Right lung (tissue), 5 donors: ENCODE measurements around the gene TLE5. TPM values are rescaled to one million over a fixed set of nuclear protein-coding genes. Genes with fewer than 3 reads are reported as not detected.
"Not testable (repeated sequence)": the region's sequence is repeated elsewhere in the genome, so short reads cannot be mapped to it uniquely, and the experiment has no call there.

Experiments
- DNase-seq, 2 donors: peaks; one replicate each; pipeline ENCODE4 v3.0.0-alpha.2; 2013
- polyA plus RNA-seq, 5 donors: library from polyadenylated mRNA; unstranded; fragments of 120-200 nt; gene quantifications; one replicate each; pipeline versions ENCODE4 v1.2.1 to v1.2.3, GENCODE V29; 2013; ENCODE audit warnings: inconsistent platforms in 1 of 5, low replicate concordance in 1 of 5; ENCODE audit not compliant: insufficient read length in 5 of 5, insufficient read depth in 1 of 5

Gene TLE5
- polyA plus RNA-seq, 5 donors = 691 to 1,051 (median 791) TPM

DNA sequence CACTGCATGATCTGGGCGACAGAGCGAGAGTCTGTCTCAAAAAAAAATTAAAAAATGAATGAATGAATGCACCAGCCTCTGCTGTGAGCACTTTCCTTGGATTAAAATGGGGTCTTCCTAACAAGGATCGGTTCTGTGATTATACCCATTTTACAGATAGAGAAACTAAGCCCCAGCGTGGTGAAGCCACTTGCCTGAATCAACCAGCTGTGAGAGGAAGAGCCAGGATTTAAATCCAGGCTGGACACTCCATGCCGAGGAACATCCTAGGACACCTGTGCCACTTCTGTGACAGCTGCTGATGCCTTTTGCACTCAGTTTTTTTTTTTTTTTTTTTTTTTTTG is 14.1 kb downstream of the TLE5 start:
- DNase-seq = no peak

GRCh38 chr19:3047496-3048189 is 14.7 kb downstream of the TLE5 start:
- DNase-seq = peak; percentile 81 to 89

GRCh38 chr19:3046698-3047495 is 15.4 kb downstream of the TLE5 start:
- DNase-seq = peak; percentile 70 to 73

- no peak for DNase-seq
Measured at GRCh38 chr19:3045885-3046697, 16.2 kb downstream of the TLE5 start.

DNA sequence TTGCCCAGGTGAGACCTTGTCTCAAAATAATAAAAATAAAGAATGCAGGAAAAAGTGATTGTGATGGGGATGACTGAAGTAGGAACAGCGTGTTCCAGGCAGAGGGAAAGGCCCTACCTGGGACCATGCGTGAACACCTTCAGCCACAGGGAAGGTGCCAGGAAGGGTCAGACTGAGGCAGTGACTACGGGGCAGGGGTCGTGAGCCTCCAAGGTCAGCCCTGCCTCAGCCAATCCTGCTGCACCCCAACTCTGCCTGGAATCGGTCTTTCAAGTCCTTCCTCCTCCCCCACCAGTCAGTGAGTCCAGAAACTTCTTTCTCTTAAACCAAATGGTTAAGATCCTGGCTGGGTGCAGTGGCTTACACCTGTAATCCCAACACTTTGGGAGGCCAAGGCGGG is 17.1 kb downstream of the TLE5 start:
- no peak for DNase-seq

- DNase-seq = no peak
Measured at GRCh38 chr19:3042621-3043267, 19.6 kb downstream of the TLE5 start.

DNA sequence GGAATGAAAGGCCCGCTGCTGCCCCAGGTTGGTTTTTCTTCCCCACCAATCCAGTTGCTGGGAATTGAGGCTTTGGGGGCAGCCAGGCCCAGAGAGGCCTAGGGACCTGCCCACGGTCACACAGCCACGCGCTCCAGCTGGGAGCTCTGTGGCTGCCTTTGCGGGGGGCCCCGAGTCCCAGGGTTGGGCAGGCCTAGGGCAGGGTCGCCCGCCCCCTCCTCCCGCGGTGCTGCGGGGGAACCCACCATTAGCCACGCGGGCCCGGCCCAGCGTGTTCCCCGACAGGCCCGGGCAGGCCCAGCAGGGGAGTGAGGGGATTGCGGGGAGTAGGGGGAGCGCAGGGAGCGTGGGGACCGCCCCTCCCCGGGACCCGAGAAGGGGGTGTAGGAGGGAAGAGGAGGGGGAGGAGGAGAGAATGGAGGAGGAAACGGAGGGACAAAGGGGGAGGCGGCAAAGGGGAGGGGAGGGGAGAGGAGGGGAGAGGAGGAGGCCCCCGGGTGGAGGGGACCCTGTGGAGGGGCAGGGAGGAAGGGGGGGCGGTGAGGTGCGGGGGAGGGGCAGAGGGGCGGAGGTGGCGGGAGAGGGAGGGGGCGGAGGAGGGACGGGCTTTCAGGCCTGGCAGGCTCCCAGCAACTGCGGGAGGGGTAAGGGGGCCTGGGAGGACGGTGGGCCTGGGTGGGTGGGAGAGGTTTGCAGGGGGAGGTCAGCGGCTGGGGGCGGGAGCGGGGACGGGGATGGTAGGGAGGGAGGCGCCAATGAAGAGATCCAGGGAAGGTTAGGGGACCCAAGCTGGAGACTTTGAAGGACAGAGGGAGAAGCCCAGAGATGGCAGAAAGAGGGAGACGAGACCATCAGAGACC is 20.3 kb downstream of the TLE5 start:
- peak; percentile 80 to 85 for DNase-seq

GRCh38 chr19:3041327-3041726 is 21.0 kb downstream of the TLE5 start:
- DNase-seq = no peak

- DNase-seq = no peak
Measured at GRCh38 chr19:3039641-3040077, 22.6 kb downstream of the TLE5 start.

DNA sequence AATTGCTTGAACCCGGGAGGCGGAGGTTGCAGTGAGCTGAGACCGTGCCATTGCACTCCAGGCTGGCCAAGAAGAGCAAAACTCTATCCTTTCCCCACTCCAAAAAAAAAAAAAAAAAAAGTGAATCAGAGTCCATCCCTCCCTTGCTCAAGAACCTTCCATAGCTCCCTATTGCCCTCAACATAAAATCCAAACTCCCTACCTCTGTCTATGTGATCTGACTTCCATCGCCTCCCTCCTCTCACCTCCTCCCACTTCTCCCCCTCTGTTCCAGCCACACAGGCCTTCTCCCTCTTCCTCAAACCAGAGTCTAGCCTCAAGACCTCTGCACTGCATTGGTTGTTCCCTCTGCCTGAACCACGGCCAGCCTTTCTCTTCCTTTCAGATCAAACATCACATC is 23.2 kb downstream of the TLE5 start:
- no peak for DNase-seq

DNA sequence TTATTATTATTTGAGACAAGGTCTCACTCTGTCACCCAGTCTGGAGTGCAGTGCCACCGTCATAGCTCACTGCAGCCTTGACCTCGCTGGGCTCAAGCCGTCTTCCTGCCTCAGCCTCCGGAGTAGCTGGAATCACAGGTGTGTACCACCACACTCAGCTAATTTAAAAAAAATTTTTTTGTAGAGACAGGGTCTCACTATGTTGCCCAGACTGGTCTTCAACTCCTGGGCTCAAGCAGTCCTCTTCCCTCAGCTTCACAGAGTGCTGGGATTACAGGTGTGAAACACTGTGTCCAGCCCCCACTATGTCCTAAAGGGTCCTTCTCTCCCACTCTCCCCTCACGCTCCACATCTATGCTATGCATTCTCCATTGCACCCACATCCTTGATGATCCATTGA is 24.1 kb downstream of the TLE5 start:
- DNase-seq = no peak

- DNase-seq = not testable (repeated sequence)
Measured at GRCh38 chr19:3036977-3037544, 25.2 kb downstream of the TLE5 start.

GRCh38 chr19:3036119-3036976 is 25.9 kb downstream of the TLE5 start:
- DNase-seq = peak; percentile 96 to 97

- DNase-seq = peak; percentile 100
Measured at GRCh38 chr19:3035542-3036118, 26.7 kb downstream of the TLE5 start.

DNA sequence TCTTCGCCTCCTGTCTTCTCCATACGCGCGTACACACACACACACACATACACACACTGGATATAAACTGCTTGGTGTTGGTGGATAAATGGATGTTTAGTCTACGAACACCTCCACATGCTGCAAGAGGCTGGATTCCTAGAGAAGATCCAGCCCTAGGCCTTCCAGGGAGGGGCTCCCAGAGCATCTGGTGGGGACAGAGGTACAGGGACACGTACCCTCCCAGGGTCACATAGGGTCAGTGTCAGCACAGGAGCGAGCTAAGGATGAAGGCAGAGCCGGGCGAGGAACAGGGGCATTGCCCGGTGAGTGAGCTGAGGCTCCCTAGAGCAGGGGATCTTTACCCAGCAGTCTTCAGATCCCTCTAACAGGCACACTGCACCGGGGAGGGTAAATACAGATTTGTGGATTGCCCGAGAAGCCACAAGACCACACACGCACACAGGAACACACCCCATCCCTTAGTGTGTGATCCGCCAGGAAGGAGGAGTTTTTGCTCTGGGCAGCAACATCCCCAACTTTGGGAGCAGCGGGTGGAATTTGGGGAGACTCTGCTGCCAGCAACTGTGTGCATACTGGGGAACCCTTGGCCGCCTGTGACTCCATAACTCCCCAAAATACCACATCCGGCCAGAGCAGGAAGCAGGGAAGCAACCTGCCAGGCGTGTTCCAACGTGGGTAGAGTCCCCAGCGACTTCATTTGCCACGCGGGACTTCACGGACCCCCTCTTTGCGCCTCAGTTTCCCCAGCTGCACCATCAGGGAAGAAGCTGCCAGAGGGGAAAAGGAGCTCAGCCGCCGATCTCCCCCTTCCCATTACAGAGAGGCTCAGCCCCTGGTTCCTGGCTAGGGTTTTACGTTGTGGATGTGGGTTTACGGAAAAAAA is 27.4 kb downstream of the TLE5 start:
- DNase-seq = peak; percentile 67 to 68

DNA sequence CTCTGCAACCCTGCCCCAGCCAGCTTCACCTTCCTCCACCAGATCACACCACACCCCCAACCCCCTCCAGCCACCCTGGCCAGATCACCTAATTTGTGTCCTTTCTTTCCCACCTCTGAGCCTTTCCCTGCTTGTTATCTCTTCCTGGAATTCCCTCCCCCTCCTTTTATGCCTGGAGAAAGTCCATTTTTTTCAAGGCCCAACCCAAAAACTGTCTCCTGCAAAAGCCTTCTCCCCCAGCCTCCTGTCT is 28.0 kb downstream of the TLE5 start:
- no peak for DNase-seq

- DNase-seq = no peak
Measured at GRCh38 chr19:3033595-3034405, 28.5 kb downstream of the TLE5 start.

DNA sequence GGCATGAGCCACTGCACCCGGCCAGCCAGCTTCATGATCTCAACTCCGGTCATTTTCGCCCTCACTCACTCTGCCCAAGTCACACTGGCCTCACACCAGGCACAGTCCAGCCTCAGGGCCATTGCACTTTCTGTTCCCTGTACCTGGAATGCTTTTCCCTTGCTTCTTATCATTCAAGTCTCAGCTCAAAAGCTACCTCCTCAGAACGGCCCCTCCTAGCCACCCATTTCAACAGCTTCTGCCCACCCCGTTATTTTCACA is 30.8 kb downstream of the TLE5 start:
- no peak for DNase-seq
